HG03108 (cell line): Measurements from ENCODE around the gene RACK1.

Experiments used
- ATAC-seq: cut with Tn5 transposase; IDR thresholded peaks from one replicate; pipeline ENCODE4 v1.9.1; 2021; ENCODE audit warnings: moderate library complexity; ENCODE audit not compliant: unreplicated experiment

RACK1 gene

DNA sequence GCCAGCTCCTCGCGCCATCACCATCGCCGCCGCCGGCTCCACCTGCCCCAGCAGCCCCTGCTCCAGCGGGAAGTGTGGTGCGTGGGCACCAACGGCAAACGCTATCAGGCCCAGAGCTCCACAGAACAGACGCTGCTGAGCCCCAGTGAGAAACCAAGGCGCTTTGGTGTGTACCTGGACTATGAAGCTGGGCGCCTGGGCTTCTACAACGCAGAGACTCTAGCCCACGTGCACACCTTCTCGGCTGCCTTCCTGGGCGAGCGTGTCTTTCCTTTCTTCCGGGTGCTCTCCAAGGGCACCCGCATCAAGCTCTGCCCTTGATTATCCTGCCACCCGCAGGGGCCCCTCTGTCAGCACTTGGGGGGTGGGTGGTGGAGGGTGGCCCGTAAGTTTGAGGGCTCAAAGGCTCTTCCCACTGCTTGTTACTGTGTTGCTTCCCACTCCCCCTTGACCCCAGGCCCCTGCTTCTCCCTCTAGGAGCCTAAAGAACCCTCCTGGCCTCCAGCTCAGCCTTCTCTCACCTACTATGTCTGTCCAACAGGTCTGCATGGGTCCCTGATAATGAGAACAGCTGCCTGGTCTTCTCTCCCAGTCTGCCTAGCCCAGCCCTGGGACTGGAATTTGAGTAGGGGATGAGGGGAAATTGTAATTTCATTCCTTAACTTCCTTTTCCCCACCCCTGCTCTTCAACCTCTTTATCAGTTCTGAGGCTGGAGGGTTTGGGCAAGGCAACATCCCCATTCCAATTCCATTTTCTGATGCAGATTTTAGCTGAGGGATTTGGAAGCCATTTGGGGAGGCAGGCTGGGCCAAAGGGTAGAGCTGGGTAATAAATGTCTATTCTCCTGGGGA lies 9.0 kb downstream of the RACK1 start:
- ATAC-seq: no peak

DNA sequence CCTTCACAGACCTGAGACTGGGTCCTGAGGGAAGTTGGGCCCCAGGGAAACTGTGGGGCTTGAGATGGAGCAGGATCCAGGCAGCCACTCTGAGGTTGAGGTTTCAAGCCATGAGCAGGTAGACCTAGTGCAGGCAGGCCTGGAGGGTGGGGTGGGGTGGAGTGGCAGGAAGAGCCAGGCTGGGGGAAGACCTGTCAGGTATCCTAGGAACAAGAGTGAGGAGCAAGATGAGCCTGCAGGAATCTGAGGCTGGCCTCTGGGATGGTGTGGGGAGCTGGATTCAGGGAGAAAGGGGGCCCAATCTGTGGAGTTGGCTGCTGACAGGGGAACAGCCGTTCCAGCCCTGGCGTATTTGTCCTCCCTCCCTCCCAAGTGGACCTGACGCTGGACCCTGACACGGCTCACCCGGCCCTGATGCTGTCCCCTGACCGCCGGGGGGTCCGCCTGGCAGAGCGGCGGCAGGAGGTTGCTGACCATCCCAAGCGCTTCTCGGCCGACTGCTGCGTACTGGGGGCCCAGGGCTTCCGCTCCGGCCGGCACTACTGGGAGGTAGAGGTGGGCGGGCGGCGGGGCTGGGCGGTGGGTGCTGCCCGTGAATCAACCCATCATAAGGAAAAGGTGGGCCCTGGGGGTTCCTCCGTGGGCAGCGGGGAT lies 9.8 kb downstream of the RACK1 start:
- ATAC-seq: no peak

DNA sequence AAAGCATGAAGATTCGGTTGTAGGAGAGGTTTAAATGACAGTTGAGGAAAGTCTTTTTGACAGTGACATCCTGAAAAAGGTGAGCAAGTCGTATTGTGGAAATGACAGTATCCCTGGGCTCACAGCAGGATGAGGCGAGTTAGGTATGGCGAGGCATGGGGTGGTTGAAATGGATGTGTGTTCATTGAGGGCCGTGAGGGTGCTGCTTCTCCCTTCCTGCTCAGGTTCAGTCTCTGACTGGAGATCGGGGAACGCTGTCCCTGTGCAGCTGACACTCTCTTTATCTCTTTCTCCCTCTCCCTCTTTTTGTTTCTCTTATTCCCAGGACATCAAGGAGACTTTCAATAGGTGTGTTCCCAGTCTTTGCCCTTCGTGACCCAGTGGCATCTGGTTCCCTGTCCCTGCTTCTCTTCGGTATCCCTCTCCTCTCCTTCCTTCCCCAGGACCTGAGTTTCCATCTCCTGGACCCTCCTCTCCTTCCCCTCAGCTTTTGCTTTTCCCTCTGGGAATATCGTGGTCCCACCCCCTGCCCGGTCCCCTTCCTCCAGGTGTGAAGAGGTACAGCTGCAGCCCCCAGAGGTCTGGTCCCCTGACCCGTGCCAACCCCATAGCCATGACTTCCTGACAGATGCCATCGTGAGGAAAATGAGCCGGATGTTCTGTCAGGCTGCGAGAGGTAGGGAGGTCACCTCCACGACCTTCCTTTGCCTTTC lies 10.5 kb downstream of the RACK1 start:
- ATAC-seq: no peak

DNA sequence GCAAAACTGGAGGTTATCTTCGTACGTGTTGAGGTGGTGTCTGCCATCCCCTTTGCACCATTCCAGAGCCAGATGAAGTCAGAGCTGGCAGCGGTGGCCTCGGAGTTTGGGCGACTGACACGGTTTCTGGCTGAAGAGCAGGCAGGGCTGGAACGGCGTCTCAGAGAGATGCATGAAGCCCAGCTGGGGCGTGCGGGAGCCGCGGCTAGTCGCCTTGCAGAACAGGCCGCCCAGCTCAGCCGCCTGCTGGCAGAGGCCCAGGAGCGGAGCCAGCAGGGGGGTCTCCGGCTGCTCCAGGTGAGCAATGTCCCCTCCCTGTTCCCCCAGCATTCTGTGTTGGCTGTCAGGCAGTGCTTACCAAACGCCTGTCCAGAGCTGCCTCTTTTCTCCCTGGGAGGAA lies 11.1 kb downstream of the RACK1 start:
- no peak for ATAC-seq

DNA sequence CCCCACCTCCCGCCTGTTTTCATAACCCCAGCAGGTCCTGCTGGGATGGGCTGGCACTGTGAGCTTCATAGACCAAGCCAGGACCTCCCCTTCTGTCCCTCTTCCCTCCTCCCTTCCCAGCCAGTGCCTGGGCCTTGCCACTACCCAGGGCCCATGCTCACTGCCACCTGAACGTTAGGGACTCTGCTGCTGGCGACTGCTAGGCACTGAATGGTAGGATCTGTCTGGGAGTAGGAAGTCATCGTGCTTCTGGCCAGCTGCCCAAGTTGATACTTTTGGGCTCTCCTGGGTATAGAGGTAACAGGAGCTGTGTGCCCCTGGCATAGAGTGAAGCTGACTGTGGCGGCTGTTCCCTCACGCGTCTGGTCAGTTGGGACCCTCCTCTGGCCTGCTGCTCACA lies 12.3 kb downstream of the RACK1 start:
- ATAC-seq: no peak

DNA sequence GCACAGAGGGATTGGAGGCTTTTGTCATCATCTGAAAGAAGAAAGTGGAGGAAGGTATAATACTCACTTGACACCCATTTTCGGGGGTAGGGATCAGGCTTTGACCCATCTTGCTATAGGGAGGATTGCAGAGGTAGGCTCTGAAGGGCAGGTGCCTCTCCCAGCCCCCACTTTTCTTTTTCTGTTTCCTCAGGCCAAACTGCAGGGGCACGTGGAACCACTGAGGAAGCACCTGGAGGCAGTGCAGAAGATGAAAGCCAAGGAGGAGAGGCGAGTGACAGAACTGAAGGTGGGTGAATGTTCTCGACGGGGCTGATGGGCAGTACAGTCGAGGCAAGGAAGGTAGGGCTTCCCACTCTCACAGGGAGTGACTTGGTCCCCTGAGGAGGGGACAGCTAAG lies 13.2 kb downstream of the RACK1 start:
- ATAC-seq: no peak

DNA sequence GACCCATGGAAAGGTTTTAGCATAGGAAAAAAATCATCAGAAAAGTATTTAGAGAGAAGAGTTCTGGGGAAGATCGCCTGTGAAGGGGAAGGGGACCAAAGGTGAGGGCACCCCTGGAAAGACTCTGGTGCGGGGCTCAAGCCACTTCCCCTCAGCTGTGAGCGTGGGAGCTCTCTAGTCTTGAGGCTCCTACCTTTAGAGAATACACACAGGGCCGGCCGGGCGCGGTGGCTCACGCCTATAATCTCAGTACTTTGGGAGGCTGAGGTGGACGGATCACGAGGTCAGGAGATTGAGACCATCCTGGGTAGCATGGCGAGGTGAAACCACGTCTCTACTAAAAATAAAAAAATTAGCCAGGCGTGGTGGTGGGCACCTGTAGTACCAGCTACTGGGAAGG lies 13.7 kb downstream of the RACK1 start:
- no peak for ATAC-seq

DNA sequence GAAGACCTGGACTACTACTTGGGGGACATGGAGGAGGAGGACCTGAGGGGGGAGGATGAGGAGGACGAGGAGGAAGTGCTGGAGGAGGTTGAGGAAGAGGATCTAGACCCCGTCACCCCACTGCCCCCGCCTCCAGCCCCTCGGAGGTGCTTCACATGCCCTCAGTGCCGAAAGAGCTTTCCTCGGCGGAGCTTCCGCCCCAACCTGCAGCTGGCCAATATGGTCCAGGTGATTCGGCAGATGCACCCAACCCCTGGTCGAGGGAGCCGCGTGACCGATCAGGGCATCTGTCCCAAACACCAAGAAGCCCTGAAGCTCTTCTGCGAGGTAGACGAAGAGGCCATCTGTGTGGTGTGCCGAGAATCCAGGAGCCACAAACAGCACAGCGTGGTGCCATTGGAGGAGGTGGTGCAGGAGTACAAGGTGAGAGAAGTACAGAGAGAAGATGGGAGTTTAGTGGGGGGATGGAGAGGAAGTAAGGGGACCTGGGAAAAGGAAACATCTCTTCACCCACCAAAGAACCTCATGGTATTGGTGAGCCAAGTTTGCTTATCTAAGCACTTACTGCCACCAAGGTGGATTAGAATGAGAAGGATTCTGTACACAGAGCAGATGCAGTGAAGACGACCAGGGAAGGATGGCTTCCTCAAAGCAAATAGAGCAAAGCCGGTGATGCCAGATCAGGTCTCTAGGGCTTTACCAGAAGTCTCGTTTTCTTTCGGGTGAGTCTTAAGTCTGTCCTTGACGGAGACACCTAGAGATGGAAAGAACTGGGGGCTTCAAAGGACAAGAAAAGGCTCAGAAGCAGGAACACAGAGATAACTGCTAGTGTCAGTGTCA lies 19.1 kb downstream of the RACK1 start:
- no peak for ATAC-seq

DNA sequence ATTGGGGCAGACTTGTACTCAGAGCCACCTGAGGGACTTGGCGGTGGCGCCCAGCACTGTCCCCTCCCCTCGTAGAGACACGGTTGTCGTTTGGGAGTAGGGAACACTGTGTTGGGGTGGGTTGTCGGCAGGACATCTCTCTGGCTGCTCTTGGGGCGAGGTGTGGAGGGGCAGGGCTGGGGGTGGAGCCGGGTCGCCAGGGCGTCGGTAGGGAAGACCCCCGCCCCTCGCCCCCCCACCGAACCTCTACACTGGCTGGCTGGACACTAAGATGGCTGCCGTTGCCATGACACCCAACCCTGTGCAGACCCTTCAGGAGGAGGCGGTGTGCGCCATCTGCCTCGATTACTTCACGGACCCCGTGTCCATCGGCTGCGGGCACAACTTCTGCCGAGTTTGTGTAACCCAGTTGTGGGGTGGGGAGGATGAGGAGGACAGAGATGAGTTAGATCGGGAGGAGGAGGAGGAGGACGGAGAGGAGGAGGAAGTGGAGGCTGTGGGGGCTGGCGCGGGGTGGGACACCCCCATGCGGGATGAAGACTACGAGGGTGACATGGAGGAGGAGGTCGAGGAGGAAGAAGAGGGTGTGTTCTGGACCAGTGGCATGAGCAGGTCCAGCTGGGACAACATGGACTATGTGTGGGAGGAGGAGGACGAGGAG lies 19.8 kb downstream of the RACK1 start:
- ATAC-seq: no peak

DNA sequence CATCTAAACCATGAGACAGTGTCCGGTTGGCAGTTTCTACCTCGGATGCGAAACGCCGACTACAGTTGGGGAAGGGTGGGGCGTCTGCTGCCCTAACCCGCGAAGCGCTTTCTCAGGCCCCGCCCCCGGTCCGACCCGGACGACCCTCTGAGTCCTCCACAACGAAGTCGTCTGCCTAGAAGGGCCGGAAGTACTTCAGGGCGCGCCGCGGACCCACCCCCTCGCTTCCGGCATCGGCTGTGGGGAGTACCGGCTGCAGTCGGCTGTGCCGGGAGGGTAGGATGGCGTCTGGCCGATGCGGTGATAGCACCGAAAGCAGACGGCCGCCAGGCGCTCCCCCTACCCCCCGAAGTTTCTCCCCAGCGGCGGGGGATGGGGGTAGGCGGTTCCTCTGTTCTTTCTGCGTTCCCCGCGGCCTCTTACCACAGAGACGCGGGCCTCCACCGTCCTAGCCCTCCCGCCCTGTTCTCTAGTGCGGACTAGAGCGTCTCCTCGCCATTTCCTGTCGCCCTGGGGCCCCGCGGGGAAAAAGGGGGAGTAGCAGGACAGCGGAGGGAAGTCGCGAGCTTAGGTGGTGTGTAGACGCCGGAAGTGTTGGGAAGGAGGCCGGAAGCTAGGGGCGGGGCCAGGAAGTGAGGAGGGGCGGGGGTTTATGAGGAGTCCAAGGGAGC lies 20.5 kb downstream of the RACK1 start, which contains the start of gene TRIM41:
Gene TRIM41, plus strand, starts transcription at position 224 of the 671 bp plus-strand sequence. CDS start 719 bp downstream, outside the sequence.
- ATAC-seq: peak; percentile 63

DNA sequence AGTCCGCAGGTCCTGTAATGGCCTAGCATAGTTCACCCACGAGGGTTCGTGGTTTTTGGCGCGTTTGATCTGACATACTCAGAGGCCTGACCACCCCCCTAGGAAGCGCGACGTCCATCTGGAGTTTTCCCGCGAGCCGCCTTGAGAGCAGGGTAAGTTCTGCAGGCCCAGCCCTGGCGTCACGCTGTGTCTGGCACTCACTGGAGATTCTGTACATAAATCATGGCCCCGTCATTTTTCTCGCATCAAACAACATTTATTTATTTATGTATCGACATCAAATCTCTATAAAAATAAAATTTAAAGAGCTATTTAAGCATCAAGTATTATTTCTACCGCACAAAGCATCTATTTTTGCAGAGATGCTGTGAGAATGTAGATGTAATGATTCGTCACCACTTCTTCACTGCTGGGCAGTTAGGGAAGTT lies 21.1 kb downstream of the RACK1 start:
- ATAC-seq: no peak

DNA sequence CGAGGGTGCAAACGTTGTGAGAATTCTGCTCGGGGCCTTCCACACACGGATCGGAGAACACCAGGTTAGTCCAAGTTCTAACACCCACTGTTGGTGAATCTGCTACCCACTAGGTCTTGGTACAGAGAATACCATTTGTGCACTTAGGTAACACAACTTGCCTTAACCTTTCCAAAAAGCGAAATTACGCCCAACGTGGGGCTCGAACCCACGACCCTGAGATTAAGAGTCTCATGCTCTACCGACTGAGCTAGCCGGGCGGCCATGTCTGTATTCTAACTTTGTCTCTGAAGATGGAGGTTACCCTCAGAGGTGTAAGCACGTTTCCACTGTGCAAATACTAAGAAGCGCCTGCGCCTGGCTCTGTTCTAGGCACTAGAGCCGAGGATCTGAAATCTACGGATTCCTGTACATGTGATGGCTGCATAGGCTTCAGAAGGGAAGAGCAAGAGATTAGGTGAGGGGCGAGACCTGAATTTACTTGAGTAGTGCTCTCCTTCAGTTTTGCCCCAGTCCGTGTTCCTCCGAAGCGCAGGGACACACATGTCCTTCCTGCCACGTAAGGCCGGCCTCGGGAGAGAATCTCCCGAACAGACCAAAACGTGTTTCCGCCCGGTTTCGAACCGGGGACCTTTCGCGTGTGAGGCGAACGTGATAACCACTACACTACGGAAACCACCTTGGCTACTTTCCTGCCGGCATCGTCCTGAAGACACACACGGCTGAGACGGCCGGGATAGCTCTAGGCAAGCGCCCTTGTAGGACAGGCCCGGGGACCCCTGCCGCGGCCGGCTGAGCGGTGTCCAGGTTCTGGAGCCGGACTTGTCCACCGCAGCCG lies 21.7 kb downstream of the RACK1 start:
- ATAC-seq: no peak

DNA sequence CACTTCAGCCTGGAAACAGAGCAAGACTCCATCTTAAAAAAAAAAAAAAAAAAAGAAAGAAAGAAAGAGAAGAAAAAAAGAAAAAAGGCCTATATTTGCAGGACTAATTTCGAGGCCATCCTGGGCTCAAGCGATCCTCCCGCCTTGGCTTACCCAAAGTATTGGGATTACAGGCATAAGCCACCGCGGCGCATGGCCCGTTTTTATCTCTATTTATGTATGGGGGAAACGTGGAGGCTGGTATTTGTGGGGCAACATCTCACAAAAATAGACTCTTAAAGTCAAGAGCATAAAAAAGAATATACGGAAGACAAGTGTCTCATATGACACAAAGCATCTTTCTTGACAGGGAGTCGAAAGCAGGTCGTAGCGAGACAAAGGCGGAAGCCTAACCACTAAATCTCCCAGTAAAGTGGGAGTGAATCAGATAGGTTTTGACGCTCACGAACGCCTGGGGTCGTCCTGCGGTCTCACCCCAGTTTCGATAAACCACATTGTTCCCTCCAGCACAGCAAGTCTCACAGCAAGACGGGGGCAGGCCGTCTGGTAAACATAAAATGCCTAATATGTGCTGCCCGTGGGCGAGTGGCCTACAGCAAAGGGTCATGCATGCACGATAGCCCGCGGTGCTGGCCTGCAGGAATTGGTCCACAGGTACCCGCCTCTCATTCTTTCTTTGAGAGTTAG lies 22.5 kb downstream of the RACK1 start:
- no peak for ATAC-seq

DNA sequence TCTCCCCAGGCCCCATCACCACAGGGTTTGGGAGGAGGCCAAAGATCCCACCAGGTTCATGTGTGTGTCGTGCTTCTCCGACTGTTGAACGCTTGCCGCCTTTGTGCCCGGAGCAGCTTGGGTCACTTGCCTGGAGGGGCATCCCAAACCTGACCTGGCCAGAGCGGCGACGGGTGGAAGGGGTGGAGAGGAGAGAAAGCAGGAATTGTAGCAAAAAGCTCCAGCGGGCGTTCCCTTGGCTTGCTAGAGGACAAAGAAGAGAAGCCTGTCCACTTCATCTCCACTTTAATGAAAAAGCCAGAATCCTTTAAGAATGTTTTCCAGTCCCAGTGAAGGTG lies 23.6 kb downstream of the RACK1 start:
- ATAC-seq: no peak

DNA sequence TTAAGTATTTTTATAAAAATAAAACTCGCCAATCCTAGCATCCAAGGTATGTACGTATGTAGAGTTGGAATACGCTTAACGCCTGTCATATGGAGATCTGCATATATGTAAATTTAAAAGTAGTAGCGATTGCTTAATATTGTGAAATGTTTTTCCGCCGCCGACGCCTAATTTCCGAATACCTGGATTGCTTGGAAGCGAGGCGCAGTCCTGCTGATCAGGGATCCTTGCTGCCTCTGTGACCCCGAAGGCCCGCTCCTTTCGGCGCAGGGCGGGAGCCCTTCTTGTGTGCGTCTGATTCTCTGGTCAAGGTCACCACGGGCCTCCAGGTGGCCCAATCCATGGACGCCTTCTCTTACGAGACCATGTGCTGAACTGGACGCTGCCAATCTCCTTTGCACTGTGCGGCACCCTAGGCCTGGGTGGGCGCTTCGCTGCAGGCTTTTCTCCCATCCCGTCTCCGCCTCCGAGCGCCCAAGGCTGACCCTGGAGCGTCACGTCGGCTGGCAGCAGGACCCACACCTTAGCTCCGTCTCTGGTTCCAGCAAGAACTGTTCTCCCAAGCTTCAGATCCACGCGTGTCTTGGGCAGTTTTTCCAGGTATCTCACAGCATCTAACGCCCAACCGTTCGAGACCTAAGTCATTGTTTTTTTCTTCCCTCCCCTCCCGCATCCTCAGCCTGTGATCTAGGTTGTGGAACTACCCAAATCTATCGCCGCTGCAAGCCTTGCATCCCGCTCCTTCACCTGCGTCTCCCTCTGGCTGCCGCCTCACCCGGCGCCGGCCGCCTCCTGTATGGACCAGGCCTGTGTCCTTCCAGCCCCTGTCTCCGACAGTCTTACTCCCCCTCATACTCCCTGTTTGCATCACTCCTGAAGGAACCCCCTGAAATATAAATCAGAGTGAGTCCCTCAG lies 24.2 kb downstream of the RACK1 start:
- ATAC-seq: no peak

DNA sequence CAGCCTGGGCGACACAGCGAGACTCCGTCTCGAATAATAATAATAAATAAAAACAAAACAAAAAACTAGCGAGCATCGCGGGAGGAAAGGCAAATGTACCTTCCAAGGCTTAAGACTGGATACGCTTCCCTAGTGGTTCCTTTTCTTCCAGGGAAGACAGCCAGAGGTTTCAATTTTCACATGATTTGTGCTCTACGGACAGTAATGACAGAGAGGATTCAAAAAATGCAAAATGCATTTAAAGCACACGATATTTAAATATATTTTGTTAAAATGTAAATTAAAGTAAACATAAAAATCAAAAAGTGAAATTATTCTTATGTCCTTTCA lies 24.9 kb downstream of the RACK1 start:
- ATAC-seq: no peak

DNA sequence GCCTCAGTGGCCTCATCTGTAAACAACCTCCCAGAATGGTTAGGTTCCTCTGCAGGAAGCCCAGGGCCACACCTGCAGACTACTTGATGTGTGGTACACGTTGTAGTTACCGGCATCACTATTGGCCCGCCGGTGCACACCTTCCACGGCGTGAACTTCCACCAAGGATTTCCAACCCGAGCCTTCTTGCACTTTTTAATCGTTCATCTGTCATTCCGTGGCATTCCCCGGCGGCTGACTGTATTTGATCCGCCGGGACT lies 26.0 kb downstream of the RACK1 start:
- ATAC-seq: peak; percentile 26
